ENCODE results near the gene EHMT1. TPM values are rescaled to one million over a fixed set of nuclear protein-coding genes. Genes with fewer than 3 reads are reported as not detected.

The EHMT1 gene
- total and polyA plus RNA-seq, 2 experiments from 2014 or later, result 46.0 to 47.7 TPM

DNA sequence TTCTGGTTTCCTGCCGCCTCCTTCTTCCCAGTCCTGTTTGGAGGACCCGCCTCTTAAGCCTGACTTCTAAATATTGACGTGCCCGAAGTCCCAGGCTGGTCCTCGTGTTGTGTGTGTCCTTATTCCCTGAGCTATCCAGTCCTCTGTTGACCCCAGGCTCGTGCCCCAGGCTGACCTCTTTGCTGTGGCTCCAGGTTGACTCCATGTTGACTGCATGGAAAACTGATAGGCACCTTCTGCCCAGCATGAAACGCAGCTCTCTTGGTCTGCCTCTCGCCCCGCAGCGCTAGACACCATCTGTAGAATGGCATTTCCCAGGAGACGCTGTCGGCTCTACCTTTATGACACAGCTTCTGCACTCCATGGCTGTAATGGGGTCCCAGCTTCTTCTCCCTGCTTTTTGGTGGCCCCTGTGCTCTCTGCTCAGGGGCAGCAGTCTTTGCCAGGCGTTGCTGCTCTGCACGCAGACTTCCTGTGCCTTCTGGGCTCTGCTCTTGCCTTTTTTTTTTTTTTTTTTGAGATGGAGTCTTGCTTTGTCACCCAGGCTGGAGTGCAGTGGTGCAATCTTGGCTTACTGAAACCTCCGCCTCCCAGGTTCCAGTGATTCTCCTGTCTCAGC lies 28.4 kb downstream of the EHMT1 start:
- H3K9me3 ChIP-seq (ENCODE audit: low read depth), result no peaks in the 10 kb centered on the region
- H3K27ac ChIP-seq, result no peak overlapping the region
- H3K4me1 ChIP-seq (ENCODE audit: insufficient read depth), result no peaks in the 10 kb centered on the region
- H3K4me3 ChIP-seq, result no peak overlapping the region
- peaks cover 99% of the 10 kb centered on the region for H3K79me2 ChIP-seq
- no peak overlapping the region for H2AFZ ChIP-seq
- no peak overlapping the region for H3K4me2 ChIP-seq
- H3K27me3 ChIP-seq, result no peaks in the 10 kb centered on the region
- H3K36me3 ChIP-seq (replicated peaks; ENCODE audit: insufficient read depth, low read depth), result no peaks in the 10 kb centered on the region
- 88% methylated on average over 15 of the region's 15 CpGs for WGBS (ENCODE audit: low lambda C conversion rate, missing lambda C conversion rate)
- DNase-seq (ENCODE audit: low spot score), result no peak
- no peaks in the 10 kb centered on the region for H3K9me2 ChIP-seq (replicated peaks; ENCODE audit: insufficient read depth)
- H4K20me1 ChIP-seq (ENCODE audit: insufficient read depth, poor library complexity, severe bottlenecking), result peaks cover 62% of the 10 kb centered on the region
- TF ChIP-seq EZH2 (IDR thresholded peaks at IDR 0.05; ENCODE audit: borderline replicate concordance), result no peak
- TF ChIP-seq EZH2phosphoT487 (IDR thresholded peaks at IDR 0.05; ENCODE audit: low read depth, severe bottlenecking, unreplicated experiment), result no peak
- TF ChIP-seq CTCF (IDR thresholded peaks at IDR 0.05; ENCODE audit: poor library complexity), result no peak

DNA sequence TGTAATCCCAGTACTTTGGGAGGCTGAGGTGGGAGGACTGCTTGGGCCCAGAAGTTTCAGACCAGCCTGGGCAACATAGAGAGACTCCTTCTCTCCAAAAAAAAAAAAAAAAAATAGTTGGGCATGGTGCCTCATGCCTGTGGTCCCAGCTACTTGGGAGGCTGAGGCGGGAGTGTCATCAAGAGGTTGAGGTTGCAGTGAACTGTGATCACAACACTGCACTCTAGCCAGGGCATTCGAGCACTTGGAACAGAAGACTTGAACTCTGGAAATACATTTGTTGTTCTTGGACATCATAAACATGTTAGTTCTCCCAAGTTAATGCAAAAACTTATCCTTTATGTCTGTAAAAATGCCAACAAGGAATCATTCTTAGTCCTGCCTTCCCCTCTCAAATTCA lies 29.6 kb downstream of the EHMT1 start:
- H3K4me3 ChIP-seq, result no peak overlapping the region
- H3K27me3 ChIP-seq, result no peaks in the 10 kb centered on the region
- TF ChIP-seq EZH2 (IDR thresholded peaks at IDR 0.05; ENCODE audit: borderline replicate concordance) (no peak), EZH2phosphoT487 (IDR thresholded peaks at IDR 0.05; ENCODE audit: low read depth, severe bottlenecking, unreplicated experiment) (no peak), CTCF (IDR thresholded peaks at IDR 0.05; ENCODE audit: poor library complexity) (no peak)
- no peaks in the 10 kb centered on the region for H3K9me2 ChIP-seq (replicated peaks; ENCODE audit: insufficient read depth)
- H3K4me1 ChIP-seq (ENCODE audit: insufficient read depth), result no peaks in the 10 kb centered on the region
- H4K20me1 ChIP-seq (ENCODE audit: insufficient read depth, poor library complexity, severe bottlenecking), result peaks cover 51% of the 10 kb centered on the region
- H3K27ac ChIP-seq, result no peak overlapping the region
- 98% methylated on average over 2 of the region's 2 CpGs for WGBS (ENCODE audit: low lambda C conversion rate, missing lambda C conversion rate)
- no peaks in the 10 kb centered on the region for H3K36me3 ChIP-seq (replicated peaks; ENCODE audit: insufficient read depth, low read depth)
- no peak overlapping the region for H2AFZ ChIP-seq
- H3K79me2 ChIP-seq, result peaks cover 99% of the 10 kb centered on the region
- no peak for DNase-seq (ENCODE audit: low spot score)
- H3K4me2 ChIP-seq, result no peak overlapping the region
- H3K9me3 ChIP-seq (ENCODE audit: low read depth), result no peaks in the 10 kb centered on the region

GRCh38 chr9:137649553-137649952 lies 30.7 kb downstream of the EHMT1 start:
- H3K36me3 ChIP-seq (replicated peaks; ENCODE audit: insufficient read depth, low read depth), result no peaks in the 10 kb centered on the region
- H4K20me1 ChIP-seq (ENCODE audit: insufficient read depth, poor library complexity, severe bottlenecking), result peaks cover 43% of the 10 kb centered on the region
- peaks cover 99% of the 10 kb centered on the region for H3K79me2 ChIP-seq

More at GRCh38 chr9:137649553-137649952, 30.7 kb downstream of the EHMT1 start:
- no peak for DNase-seq (ENCODE audit: low spot score)
- no peak overlapping the region for H3K4me2 ChIP-seq
- H3K27me3 ChIP-seq, result no peaks in the 10 kb centered on the region
- H3K4me3 ChIP-seq, result no peak overlapping the region
- H3K9me3 ChIP-seq (ENCODE audit: low read depth), result no peaks in the 10 kb centered on the region
- no peaks in the 10 kb centered on the region for H3K9me2 ChIP-seq (replicated peaks; ENCODE audit: insufficient read depth)
- H3K4me1 ChIP-seq (ENCODE audit: insufficient read depth), result no peaks in the 10 kb centered on the region
- no peak overlapping the region for H2AFZ ChIP-seq
- WGBS (ENCODE audit: low lambda C conversion rate, missing lambda C conversion rate), result 97% methylated on average over 9 of the region's 9 CpGs
- TF ChIP-seq EZH2 (IDR thresholded peaks at IDR 0.05; ENCODE audit: borderline replicate concordance) (no peak), EZH2phosphoT487 (IDR thresholded peaks at IDR 0.05; ENCODE audit: low read depth, severe bottlenecking, unreplicated experiment) (no peak), CTCF (IDR thresholded peaks at IDR 0.05; ENCODE audit: poor library complexity) (no peak)
- no peak overlapping the region for H3K27ac ChIP-seq
